ENCODE results near the gene RIMBP2. TPM values are rescaled to one million over a fixed set of nuclear protein-coding genes. Genes with fewer than 3 reads are reported as not detected.
A peak's percentile ranks its signal among the peaks of the same experiment; 100 is the strongest.

RIMBP2 gene
- total RNA-seq, 8 experiments from 2014 or later, result 0.09 to 24.7 (median 13.0) TPM

- in situ Hi-C loops (cut with MboI; ENCODE audit: low pct_unique_long_range_greater_than_20kb in 2 of 9, low sequenced_read_pairs in 9 of 9, unreplicated experiment in 9 of 9), result no loop called here
- Histone ChIP-seq H3K27ac (no peak overlapping the region), H3K4me3 (no peak overlapping the region), H3K4me1 (replicated peaks in 1 of 2) (peaks cover 0 to 9% of the 10 kb centered on the region in 2 donors)
- 0 to 95% (median 91%) methylated on average over 1 to 17 of the region's 22 CpGs; no CpG with 5 or more reads in 4 of the 10 experiments for WGBS, 10 experiments
- ATAC-seq (replicated peaks in 6 of 8), result no peak
Measured at GRCh38 chr12:130434560-130434959, 281.5 kb downstream of the RIMBP2 start.

DNA sequence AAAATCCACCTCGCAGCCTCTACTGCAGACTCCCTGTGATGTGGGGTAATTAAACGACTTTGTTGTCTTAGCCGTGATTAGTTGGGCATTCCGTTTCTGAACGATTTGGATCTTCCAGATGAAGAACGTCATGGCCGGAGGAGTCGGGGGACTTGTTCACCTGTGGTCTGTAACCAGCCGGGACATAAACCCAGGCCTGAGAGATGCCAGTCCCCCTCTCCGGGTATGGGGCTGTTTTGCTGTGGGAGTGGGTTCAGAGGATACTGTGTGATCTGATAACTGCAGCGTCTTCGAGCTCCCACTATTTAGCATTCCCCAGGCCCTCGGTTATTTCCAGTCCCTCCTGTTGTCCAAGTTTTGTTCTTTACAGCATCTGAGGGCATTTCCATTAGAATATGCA is 282.3 kb downstream of the RIMBP2 start:
- no peak overlapping the region for H3K4me3 ChIP-seq
- WGBS, 10 experiments, result 53 to 100% (median 85%) methylated on average over 2 to 11 of the region's 13 CpGs; no CpG with 5 or more reads in 2 of the 10 experiments

DNA sequence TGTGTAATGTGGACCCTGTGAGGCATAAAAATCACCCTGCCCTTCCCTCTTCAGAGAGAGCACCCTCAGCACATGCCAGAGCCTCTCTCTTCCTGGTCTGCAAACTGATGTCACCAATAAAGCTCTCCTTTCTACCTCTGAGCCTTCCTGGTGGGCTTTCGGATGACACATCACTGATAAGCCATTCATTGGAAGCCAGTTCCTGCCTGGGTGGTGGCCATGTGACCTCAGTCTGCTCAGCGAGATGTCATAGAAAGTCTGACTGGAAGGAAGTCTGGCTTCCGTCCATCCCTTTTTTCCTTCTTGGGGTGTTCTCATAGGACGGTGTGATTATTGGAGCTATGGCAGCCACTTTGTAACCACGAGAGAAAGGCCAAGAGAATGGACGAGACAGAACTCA is 282.7 kb downstream of the RIMBP2 start:
- Histone ChIP-seq H3K27ac (no peak overlapping the region), H3K4me3 (no peak overlapping the region), H3K4me1 (replicated peaks in 1 of 2) (peaks cover 0 to 15% of the 10 kb centered on the region in 2 donors)
- ATAC-seq (replicated peaks in 6 of 8), result no peak
- 33 to 100% (median 88%) methylated on average over 1 to 5 of the region's 6 CpGs; no CpG with 5 or more reads in 3 of the 10 experiments for WGBS, 10 experiments
- in situ Hi-C loops (cut with MboI; ENCODE audit: low pct_unique_long_range_greater_than_20kb in 2 of 9, low sequenced_read_pairs in 9 of 9, unreplicated experiment in 9 of 9), result no loop called here

More for the DNA sequence above, 282.3 kb downstream of the RIMBP2 start:
- H3K4me1 ChIP-seq (replicated peaks in 1 of 2), result peaks cover 0 to 12% of the 10 kb centered on the region in 2 donors
- ATAC-seq (replicated peaks in 6 of 8), result no peak
- in situ Hi-C loops (cut with MboI; ENCODE audit: low pct_unique_long_range_greater_than_20kb in 2 of 9, low sequenced_read_pairs in 9 of 9, unreplicated experiment in 9 of 9), result no loop called here
- no peak overlapping the region for H3K27ac ChIP-seq

- Histone ChIP-seq H3K4me1 (replicated peaks in 1 of 2) (peaks cover 0 to 27% of the 10 kb centered on the region in 2 donors), H3K4me3 (no peak overlapping the region), H3K27ac (no peak overlapping the region)
- no peak for ATAC-seq (replicated peaks in 6 of 8)
- in situ Hi-C loops (cut with MboI; ENCODE audit: low pct_unique_long_range_greater_than_20kb in 2 of 9, low sequenced_read_pairs in 9 of 9, unreplicated experiment in 9 of 9), result no loop called here
- WGBS, 10 experiments, result 31 to 100% (median 65%) methylated on average over 3 to 9 of the region's 11 CpGs; no CpG with 5 or more reads in 2 of the 10 experiments
Measured at GRCh38 chr12:130431176-130431575, 284.9 kb downstream of the RIMBP2 start.

DNA sequence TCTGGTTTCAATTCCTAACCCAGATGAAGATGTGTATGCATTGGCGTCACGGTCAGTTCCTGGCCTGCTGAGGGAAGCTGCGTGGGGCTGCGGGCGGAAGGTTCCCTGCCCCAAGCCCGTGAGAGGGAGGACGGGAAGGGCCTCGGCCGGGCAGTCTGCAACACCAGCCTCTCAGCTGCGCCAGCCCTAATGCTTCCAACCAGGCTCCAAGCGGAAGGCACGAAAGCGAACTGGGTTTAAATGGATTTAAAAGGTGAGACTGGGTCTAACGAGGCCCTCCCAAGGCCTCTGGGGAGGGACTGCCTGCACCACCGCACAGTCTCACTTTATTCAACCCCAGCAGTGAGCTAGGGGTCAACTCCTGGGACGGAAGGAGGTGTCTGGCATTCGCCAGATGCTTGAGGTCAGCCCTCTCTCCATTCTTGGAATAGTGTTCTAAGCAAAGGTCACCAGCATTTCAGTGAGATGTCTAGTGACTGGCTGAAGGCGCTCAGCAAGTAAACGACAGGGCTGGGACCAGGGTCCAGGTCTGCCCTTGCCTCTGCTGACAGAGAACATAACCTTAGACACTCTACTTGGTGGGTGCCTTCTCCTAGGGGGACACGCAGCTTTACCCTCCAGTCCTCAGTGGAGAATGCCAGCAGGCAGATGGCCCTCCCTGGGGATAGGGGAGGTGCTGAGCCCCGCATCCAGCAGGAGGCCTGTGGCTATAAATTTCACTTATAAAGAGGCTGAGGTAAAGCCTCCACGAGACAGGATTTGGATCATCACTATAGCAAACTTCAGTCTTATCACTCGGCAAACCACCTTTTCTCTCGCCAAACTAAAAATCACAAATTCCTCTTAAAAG is 286.2 kb downstream of the RIMBP2 start:
- ATAC-seq (replicated peaks in 6 of 8), result peak in 1 of 8 experiments; percentile 12
- H3K27ac ChIP-seq, result peak overlapping the region in 1 of 2 donors; percentile 11
- in situ Hi-C loops (cut with MboI; ENCODE audit: low pct_unique_long_range_greater_than_20kb in 2 of 9, low sequenced_read_pairs in 9 of 9, unreplicated experiment in 9 of 9), result no loop called here
- WGBS, 10 experiments, result 50 to 100% (median 75%) methylated on average over 1 to 16 of the region's 24 CpGs; no CpG with 5 or more reads in 1 of the 10 experiments
- H3K4me1 ChIP-seq (replicated peaks in 1 of 2), result peaks cover 0 to 27% of the 10 kb centered on the region in 2 donors
- no peak overlapping the region for H3K4me3 ChIP-seq

DNA sequence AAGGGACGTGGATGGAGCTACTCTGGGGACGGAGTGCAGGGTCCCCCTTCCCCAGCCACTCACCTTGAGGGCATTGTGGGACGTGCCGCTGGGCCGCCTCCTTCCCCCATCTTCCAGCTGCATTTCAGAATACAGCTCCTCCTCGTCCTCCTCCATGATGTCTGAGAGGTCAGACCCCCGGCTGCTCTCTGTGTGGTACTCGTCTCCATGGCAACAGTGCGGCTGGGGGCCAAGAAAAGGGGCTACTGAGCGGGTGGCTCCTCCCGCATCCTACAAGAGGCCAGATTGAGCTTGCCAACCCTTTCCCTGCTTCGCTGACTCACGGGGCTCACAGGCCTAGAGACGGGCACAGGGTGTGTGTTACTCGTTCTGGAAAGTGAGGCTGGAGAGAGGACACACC is 288.0 kb downstream of the RIMBP2 start:
- ATAC-seq (replicated peaks in 6 of 8), result peak in 4 of 8 experiments; percentile 47 to 83 (median 77)
- H3K4me1 ChIP-seq (replicated peaks in 1 of 2), result peaks cover 0 to 27% of the 10 kb centered on the region in 2 donors
- peak overlapping the region in 1 of 2 donors; percentile 27 for H3K27ac ChIP-seq
- no peak overlapping the region for H3K4me3 ChIP-seq
- in situ Hi-C loops (cut with MboI; ENCODE audit: low pct_unique_long_range_greater_than_20kb in 2 of 9, low sequenced_read_pairs in 9 of 9, unreplicated experiment in 9 of 9), result no loop called here
- 20 to 80% (median 25%) methylated on average over 1 to 3 of the region's 15 CpGs; no CpG with 5 or more reads in 4 of the 10 experiments for WGBS, 10 experiments

DNA sequence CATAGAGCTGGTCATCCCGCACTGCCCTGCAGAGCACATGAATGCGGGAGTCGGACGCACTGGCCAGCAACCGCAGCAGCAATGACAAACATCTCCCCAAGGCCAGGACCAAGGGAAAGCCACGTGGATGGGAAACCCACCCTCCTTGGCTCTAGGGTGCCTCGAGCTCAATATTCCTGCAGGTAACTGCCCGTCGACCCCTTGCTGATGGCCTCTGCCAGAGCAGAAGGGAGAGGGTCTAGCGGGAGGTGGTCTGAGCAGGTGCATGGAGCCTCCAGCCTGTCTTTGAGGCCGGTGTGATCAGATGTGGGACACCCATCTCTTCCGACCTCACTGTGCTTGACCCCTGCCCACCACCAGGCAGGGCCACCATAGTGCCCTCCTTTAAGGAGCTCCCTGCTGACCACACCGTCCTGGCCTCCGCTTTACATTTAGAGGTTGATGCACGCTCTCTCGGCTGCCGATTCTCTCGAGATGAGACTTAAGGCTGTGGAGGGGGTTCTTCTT is 288.7 kb downstream of the RIMBP2 start:
- Histone ChIP-seq H3K27ac (no peak overlapping the region), H3K4me3 (no peak overlapping the region), H3K4me1 (replicated peaks in 1 of 2) (peaks cover 0 to 27% of the 10 kb centered on the region in 2 donors)
- in situ Hi-C loops (cut with MboI; ENCODE audit: low pct_unique_long_range_greater_than_20kb in 2 of 9, low sequenced_read_pairs in 9 of 9, unreplicated experiment in 9 of 9), result no loop called here
- WGBS, 10 experiments, result 60 to 100% (median 88%) methylated on average over 1 to 6 of the region's 18 CpGs; no CpG with 5 or more reads in 5 of the 10 experiments
- peak in 1 of 8 experiments; percentile 5 for ATAC-seq (replicated peaks in 6 of 8)

DNA sequence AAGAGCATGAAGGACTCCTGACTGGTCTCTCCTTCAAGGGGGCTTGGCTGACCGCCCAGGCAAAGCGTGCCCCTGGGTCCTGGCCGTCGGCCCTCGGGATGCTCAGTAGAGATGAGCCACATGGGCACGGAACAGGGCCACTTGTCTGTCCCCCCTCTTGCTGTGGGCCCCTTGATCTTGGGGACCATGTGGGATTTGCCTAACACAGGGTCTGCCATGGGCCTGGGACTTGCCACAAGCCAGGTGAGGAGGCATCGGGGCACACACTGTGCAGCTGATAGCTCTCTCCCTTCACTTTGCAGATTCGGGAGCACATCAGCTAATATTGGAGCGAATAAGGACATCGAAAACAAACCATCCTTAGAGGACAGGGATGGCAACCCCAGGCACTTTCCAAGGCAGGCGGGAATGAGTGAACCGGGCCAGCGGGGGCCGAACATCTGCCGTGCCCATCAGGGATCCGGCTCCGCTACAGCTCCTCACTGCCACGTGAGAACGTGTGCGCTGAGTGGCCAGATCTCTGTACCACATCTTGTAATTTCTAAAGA is 290.3 kb downstream of the RIMBP2 start:
- Histone ChIP-seq H3K4me1 (replicated peaks in 1 of 2) (peaks cover 0 to 27% of the 10 kb centered on the region in 2 donors), H3K4me3 (no peak overlapping the region), H3K27ac (no peak overlapping the region)
- no peak for ATAC-seq (replicated peaks in 6 of 8)
- 20 to 100% (median 75%) methylated on average over 1 to 11 of the region's 20 CpGs; no CpG with 5 or more reads in 4 of the 10 experiments for WGBS, 10 experiments
- in situ Hi-C loops (cut with MboI; ENCODE audit: low pct_unique_long_range_greater_than_20kb in 2 of 9, low sequenced_read_pairs in 9 of 9, unreplicated experiment in 9 of 9), result no loop called here

- Histone ChIP-seq H3K27ac (no peak overlapping the region), H3K4me1 (replicated peaks in 1 of 2) (peaks cover 0 to 24% of the 10 kb centered on the region in 2 donors), H3K4me3 (no peak overlapping the region)
- in situ Hi-C loops (cut with MboI; ENCODE audit: low pct_unique_long_range_greater_than_20kb in 2 of 9, low sequenced_read_pairs in 9 of 9, unreplicated experiment in 9 of 9), result loop anchor here in 1 of 9 experiments (25.0 kb wide), 1 partner anchor 312 kb away; no protein-coding TSS in a partner anchor
- ATAC-seq (replicated peaks in 6 of 8), result no peak
- whole genome bisulfite sequencing, 10 experiments, result 60 to 95% (median 85%) methylated on average over 1 to 19 of the region's 36 CpGs; no CpG with 5 or more reads in 6 of the 10 experiments
Measured at GRCh38 chr12:130424858-130425697, 291.0 kb downstream of the RIMBP2 start.

DNA sequence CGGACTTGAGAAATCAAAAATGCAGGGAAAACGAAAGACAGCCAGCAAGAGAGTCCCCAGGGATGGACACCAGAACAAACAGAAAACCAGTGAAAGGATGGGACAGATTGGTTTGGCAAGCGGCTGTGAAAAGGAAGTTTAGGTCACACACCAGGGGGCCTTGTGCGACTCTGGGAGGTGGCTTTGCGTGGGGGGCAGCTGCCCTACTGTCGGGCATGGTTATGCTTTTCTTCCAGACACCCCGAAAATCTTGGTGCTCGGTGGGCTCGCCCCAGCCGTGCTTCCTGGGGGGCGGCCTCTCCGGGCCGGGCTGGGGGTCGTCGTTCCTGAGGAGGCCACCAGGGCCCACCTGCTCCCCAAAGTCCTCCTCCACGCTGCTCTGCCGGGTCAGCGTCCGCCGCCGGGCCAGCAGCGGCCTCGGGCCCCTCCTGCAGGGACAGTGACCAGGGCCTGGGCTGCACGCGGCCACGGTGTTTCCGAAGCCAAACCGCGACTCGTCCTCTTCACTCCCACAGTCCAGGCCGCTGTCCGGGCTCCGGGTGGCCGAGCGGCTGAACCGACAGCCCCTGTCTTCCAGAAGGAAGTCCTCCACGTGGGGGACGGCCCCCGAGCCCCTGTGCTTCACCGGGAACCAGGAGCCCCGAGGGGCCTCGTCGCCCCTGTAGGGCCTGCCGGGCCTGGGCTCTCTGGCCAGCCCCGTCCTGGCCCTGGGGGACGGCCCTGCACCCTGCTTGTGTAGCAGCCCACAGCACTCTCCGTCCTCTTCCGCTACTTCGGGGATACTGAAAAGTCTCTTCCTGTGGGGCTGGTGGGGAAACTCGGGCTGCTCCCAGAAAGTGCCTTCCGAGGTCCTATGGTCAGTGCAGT is 291.9 kb downstream of the RIMBP2 start:
- in situ Hi-C loops (cut with MboI; ENCODE audit: low pct_unique_long_range_greater_than_20kb in 2 of 9, low sequenced_read_pairs in 9 of 9, unreplicated experiment in 9 of 9), result loop anchor here in 1 of 9 experiments (25.0 kb wide), 1 partner anchor 313 kb away; no protein-coding TSS in a partner anchor
- 14 to 99% (median 64%) methylated on average over 1 to 10 of the region's 51 CpGs; no CpG with 5 or more reads in 2 of the 10 experiments for WGBS, 10 experiments
- Histone ChIP-seq H3K4me3 (no peak overlapping the region), H3K4me1 (replicated peaks in 1 of 2) (peaks cover 0 to 16% of the 10 kb centered on the region in 2 donors), H3K27ac (no peak overlapping the region)
- no peak for ATAC-seq (replicated peaks in 6 of 8)

DNA sequence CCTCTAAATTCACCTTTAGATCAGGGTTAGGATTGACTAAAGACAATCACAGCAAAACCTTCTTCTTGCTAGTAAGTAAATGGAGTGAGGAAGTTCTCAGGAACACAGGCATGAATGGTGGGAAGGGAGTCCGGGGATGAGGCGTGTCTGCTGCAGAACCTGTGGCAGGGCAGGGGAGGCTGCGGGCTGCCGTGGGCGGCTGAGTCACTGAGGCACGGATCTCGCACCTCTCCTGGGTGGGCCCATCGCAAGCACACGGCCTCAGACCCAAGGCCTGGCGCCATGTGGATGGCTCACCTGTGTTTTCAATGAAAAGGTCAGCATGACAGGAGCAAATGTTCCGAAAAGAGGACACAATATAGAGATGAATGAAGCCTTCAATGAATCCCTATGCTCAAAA is 293.0 kb downstream of the RIMBP2 start:
- in situ Hi-C loops (cut with MboI; ENCODE audit: low pct_unique_long_range_greater_than_20kb in 2 of 9, low sequenced_read_pairs in 9 of 9, unreplicated experiment in 9 of 9), result loop anchor here in 1 of 9 experiments (25.0 kb wide), 1 partner anchor 314 kb away; no protein-coding TSS in a partner anchor
- Histone ChIP-seq H3K27ac (no peak overlapping the region), H3K4me3 (no peak overlapping the region), H3K4me1 (replicated peaks in 1 of 2) (peaks cover 0 to 10% of the 10 kb centered on the region in 2 donors)
- ATAC-seq (replicated peaks in 6 of 8), result no peak
- WGBS, 10 experiments, result 0 to 100% (median 39%) methylated on average over 1 to 5 of the region's 11 CpGs; no CpG with 5 or more reads in 2 of the 10 experiments

Data from motor neuron (in vitro differentiated cells).